Kidney epithelial cell (primary cell): ENCODE data around the gene FEV. TPM values are rescaled to one million over a fixed set of nuclear protein-coding genes. Genes with fewer than 3 reads are reported as not detected.

Source experiments
- DNase-seq: peaks from one replicate; pipeline ENCODE4 v3.0.0-alpha.2; 2010; ENCODE audit warnings: low read depth
- H3K27me3 ChIP-seq: 2 replicates; pipeline ENCODE4 v1.6.0; 2011; ENCODE audit warnings: low read length; ENCODE audit not compliant: control insufficient read depth, insufficient read depth
- H3K36me3 ChIP-seq: 2 replicates; pipeline ENCODE4 v1.5.1; 2011; ENCODE audit warnings: low read length; ENCODE audit not compliant: control insufficient read depth, insufficient read depth
- H3K4me3 ChIP-seq: 2 replicates; pipeline ENCODE4 v1.5.1; 2011; ENCODE audit warnings: low read depth, mild to moderate bottlenecking, control low read depth, low read length
- total RNA-seq: library from RNA; depleted of rRNA; stranded (reverse); fragments of >200 nt; gene quantifications from 2 replicates; pipeline ENCODE4 v1.2.3, GENCODE V29; 2015
- TF ChIP-seq, protein P1 (sequence below): IDR thresholded peaks from 2 replicates; pipeline ENCODE4 v1.5.1; 2011; ENCODE audit warnings: mild to moderate bottlenecking, moderate library complexity, low read length, control low read depth, inconsistent platforms; ENCODE audit not compliant: insufficient read depth, poor library complexity, severe bottlenecking

FEV gene
- total RNA-seq, 1 donor from 2014 or later: not detected

DNA sequence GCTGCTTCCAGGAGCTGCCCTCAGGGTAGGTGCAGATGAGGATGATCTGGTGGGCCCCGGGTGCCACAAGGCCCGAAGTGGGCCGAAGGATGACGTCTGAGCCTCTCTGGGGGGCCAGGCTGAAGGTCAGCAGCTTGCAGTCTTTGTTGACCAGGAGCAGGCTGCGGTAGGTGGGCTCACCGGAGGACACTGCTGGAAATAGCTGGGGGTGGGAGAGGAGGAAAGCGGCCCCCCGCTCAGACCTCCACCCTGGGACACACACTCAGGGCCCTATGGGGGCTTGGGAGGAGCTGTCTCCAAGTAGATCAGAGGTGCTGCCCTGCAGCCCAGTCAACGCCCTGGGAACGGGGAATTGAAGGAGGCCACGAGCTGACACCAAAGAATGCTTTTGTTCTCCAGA, 39.1 kb upstream of the FEV start:
- Histone ChIP-seq H3K27me3 (peaks cover 36% of the 10 kb centered on the region), H3K36me3 (no peaks in the 10 kb centered on the region), H3K4me3 (no peak overlapping the region)
- TF ChIP-seq, protein P1, sequence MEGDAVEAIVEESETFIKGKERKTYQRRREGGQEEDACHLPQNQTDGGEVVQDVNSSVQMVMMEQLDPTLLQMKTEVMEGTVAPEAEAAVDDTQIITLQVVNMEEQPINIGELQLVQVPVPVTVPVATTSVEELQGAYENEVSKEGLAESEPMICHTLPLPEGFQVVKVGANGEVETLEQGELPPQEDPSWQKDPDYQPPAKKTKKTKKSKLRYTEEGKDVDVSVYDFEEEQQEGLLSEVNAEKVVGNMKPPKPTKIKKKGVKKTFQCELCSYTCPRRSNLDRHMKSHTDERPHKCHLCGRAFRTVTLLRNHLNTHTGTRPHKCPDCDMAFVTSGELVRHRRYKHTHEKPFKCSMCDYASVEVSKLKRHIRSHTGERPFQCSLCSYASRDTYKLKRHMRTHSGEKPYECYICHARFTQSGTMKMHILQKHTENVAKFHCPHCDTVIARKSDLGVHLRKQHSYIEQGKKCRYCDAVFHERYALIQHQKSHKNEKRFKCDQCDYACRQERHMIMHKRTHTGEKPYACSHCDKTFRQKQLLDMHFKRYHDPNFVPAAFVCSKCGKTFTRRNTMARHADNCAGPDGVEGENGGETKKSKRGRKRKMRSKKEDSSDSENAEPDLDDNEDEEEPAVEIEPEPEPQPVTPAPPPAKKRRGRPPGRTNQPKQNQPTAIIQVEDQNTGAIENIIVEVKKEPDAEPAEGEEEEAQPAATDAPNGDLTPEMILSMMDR: no peak
- no peak for DNase-seq

DNA sequence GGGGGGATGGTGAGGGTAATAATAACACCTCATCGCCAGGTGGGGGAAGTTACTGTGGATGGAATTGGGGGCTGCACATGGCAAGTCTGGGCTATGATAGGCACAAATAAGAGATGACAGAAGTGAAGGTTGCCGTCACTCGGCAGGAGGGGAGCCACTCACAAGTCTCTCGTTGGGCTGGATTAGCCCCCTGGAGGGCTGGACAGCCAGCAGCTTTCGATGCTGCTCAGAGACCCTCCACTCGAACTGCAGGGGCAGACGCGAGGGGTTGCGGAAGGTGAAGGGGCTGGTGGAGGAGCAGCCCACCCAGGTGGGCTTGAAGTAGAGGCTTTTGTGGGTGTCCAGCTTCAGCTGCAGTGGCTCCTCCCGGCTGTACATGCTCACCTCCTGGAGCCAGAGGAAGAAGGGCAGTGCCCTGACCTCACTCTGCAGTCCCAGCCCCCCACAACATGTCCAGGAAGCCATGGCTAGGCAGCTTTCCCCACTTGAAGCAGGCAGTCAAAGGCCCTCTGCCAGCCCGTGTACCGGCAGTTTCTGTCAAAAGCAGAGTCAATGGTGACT, 38.1 kb upstream of the FEV start:
- Histone ChIP-seq H3K27me3 (peaks cover 36% of the 10 kb centered on the region), H3K36me3 (no peaks in the 10 kb centered on the region), H3K4me3 (no peak overlapping the region)
- no peak for DNase-seq
- TF ChIP-seq, protein P1: no peak

DNA sequence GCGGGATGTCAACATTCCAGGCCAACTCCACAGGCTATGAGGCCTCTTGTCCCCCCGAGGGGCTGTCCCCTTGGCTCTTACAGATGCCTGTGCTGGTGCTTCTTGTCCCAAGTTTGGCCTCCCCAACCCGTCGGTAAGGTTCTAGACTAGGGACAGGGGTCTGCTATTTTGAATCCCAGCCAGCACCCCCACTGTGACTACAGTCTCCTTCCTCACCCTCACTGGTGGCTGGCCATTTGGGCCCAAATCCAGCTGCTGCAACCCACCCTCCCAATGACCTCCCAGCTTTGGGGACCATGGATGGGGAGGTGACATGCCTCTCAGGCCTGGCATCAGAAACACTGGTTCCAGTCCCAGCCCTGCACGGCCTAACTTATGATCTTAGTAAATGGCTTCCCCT, 37.6 kb upstream of the FEV start:
- peaks cover 37% of the 10 kb centered on the region for H3K27me3 ChIP-seq
- H3K4me3 ChIP-seq: no peak overlapping the region
- no peak for DNase-seq
- TF ChIP-seq, protein P1: no peak
- no peaks in the 10 kb centered on the region for H3K36me3 ChIP-seq

GRCh38 chr2:219022041-219022440, 37.1 kb upstream of the FEV start:
- no peaks in the 10 kb centered on the region for H3K36me3 ChIP-seq
- no peak for DNase-seq
- H3K4me3 ChIP-seq: no peak overlapping the region
- TF ChIP-seq, protein P1: no peak
- peaks cover 40% of the 10 kb centered on the region for H3K27me3 ChIP-seq

- H3K36me3 ChIP-seq: no peaks in the 10 kb centered on the region
- TF ChIP-seq, protein P1: no peak
- DNase-seq: no peak
- H3K4me3 ChIP-seq: no peak overlapping the region
- peaks cover 40% of the 10 kb centered on the region for H3K27me3 ChIP-seq
These were observed 36.6 kb upstream of the FEV start for GRCh38 chr2:219021591-219021990.
